ENCODE measurements around the gene SFMBT1.
A peak's percentile ranks its signal among the peaks of the same experiment; 100 is the strongest.

SFMBT1 gene

DNA sequence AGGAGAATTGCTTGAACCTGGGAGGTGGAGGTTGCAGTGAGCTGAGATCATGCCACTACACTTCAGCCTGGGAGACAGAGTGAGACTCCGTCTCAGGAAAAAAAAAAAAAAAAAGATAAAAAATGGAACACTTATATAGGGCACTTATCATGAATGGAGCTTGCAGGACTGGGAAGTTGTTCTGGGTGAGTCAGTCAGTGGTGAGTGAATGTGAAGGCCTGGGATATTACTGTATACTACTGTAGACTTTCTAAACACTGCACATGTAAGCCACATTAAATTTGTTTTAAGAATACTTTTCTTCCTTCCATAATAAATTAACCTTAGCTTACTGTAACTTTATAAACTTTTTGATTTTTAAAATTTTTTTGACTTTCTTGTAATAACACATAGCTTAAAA, 59.8 kb downstream of the SFMBT1 start:
- no peaks in the 10 kb centered on the region for H3K4me1 ChIP-seq (ENCODE audit: control insufficient read depth, insufficient read depth, low read depth, low read length)

DNA sequence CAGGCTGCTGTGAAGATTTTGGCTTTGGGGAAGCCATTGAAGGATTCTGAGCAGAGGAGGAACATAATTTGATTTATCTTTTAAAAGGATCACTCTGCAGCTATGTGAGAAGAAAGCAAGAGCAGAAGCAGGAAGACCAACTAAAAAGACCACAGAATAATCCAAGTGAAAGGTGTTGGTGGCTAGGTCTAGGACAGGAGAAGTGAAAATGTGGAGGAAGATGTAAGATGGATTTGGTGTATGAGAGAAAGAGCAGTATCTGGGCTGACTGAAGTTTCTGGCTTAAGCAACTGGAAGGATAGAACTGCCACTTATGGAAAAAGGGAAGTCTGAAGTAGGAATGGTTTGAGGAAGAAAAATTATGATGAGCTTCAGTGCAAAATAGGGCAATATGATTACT, 62.0 kb downstream of the SFMBT1 start:
- no peak overlapping the region for H2BK15ac ChIP-seq (ENCODE audit: low read depth, poor library complexity, severe bottlenecking)
- no peak overlapping the region for H4K91ac ChIP-seq (ENCODE audit: low read length)
- H2BK120ac ChIP-seq (ENCODE audit: low read depth, low read length): no peak overlapping the region
- H2AFZ ChIP-seq (ENCODE audit: low read depth, low read length): no peak overlapping the region
- no peak overlapping the region for H2BK5ac ChIP-seq (ENCODE audit: low read depth, low read length, poor library complexity, severe bottlenecking)
- DNase-seq: no peak
- H3K4me2 ChIP-seq (ENCODE audit: low read length, poor library complexity, severe bottlenecking): no peak overlapping the region
- H3K9me3 ChIP-seq (ENCODE audit: control insufficient read depth, low read length): no peaks in the 10 kb centered on the region
- no peak overlapping the region for H3K27ac ChIP-seq (ENCODE audit: low read length, poor library complexity, severe bottlenecking)
- no peak overlapping the region for H3K4ac ChIP-seq (ENCODE audit: low read depth in 1 of 2, low read length in 2 of 2)
- H3K14ac ChIP-seq (ENCODE audit: low read length in 2 of 2): no peak overlapping the region
- H2AK5ac ChIP-seq (ENCODE audit: low read length, severe bottlenecking): no peak overlapping the region
- no peaks in the 10 kb centered on the region for H3K27me3 ChIP-seq (ENCODE audit: control insufficient read depth in 1 of 2, insufficient read depth in 1 of 2, low read length in 2 of 2)
- no peak overlapping the region for H3K9ac ChIP-seq (ENCODE audit: low read length)
- H3K4me1 ChIP-seq (ENCODE audit: control insufficient read depth, insufficient read depth, low read depth, low read length): no peaks in the 10 kb centered on the region
- no peak overlapping the region for H3K4me3 ChIP-seq (ENCODE audit: insufficient read depth in 1 of 2, low read depth in 1 of 2, low read length in 2 of 2)
- H3K23ac ChIP-seq (ENCODE audit: low read length in 2 of 2): no peak overlapping the region
- no peak overlapping the region for H4K8ac ChIP-seq (ENCODE audit: low read length)
- no peaks in the 10 kb centered on the region for H3K79me1 ChIP-seq (replicated peaks; ENCODE audit: low read length, poor library complexity, severe bottlenecking)
- H3K18ac ChIP-seq (ENCODE audit: low read depth in 1 of 2, low read length in 2 of 2): no peak overlapping the region
- H2BK12ac ChIP-seq (ENCODE audit: low read length in 2 of 2): no peak overlapping the region
- no peaks in the 10 kb centered on the region for H3K36me3 ChIP-seq (ENCODE audit: control insufficient read depth in 1 of 2, insufficient read depth in 2 of 2, low read depth in 1 of 2, low read length in 2 of 2)

More for the DNA sequence above, 59.8 kb downstream of the SFMBT1 start:
- Histone ChIP-seq H2AK5ac (ENCODE audit: low read length, severe bottlenecking) (no peak overlapping the region), H3K4me3 (ENCODE audit: insufficient read depth in 1 of 2, low read depth in 1 of 2, low read length in 2 of 2) (no peak overlapping the region), H3K14ac (ENCODE audit: low read length in 2 of 2) (no peak overlapping the region), H3K4ac (ENCODE audit: low read depth in 1 of 2, low read length in 2 of 2) (no peak overlapping the region), H4K91ac (ENCODE audit: low read length) (no peak overlapping the region), H3K18ac (ENCODE audit: low read depth in 1 of 2, low read length in 2 of 2) (no peak overlapping the region), H2BK120ac (ENCODE audit: low read depth, low read length) (no peak overlapping the region), H3K4me2 (ENCODE audit: low read length, poor library complexity, severe bottlenecking) (no peak overlapping the region), H2AFZ (ENCODE audit: low read depth, low read length) (no peak overlapping the region), H2BK15ac (ENCODE audit: low read depth, poor library complexity, severe bottlenecking) (no peak overlapping the region), H3K23ac (ENCODE audit: low read length in 2 of 2) (no peak overlapping the region), H2BK12ac (ENCODE audit: low read length in 2 of 2) (no peak overlapping the region), H2BK5ac (ENCODE audit: low read depth, low read length, poor library complexity, severe bottlenecking) (no peak overlapping the region), H4K8ac (ENCODE audit: low read length) (no peak overlapping the region), H3K9ac (ENCODE audit: low read length) (no peak overlapping the region), H3K27ac (ENCODE audit: low read length, poor library complexity, severe bottlenecking) (no peak overlapping the region), H3K9me3 (ENCODE audit: control insufficient read depth, low read length) (no peaks in the 10 kb centered on the region), H3K27me3 (ENCODE audit: control insufficient read depth in 1 of 2, insufficient read depth in 1 of 2, low read length in 2 of 2) (no peaks in the 10 kb centered on the region), H3K79me1 (replicated peaks; ENCODE audit: low read length, poor library complexity, severe bottlenecking) (no peaks in the 10 kb centered on the region), H3K36me3 (ENCODE audit: control insufficient read depth in 1 of 2, insufficient read depth in 2 of 2, low read depth in 1 of 2, low read length in 2 of 2) (no peaks in the 10 kb centered on the region)
- 92% methylated on average over 1 of the region's 1 CpG for WGBS
- peak; percentile 12 for DNase-seq

DNA sequence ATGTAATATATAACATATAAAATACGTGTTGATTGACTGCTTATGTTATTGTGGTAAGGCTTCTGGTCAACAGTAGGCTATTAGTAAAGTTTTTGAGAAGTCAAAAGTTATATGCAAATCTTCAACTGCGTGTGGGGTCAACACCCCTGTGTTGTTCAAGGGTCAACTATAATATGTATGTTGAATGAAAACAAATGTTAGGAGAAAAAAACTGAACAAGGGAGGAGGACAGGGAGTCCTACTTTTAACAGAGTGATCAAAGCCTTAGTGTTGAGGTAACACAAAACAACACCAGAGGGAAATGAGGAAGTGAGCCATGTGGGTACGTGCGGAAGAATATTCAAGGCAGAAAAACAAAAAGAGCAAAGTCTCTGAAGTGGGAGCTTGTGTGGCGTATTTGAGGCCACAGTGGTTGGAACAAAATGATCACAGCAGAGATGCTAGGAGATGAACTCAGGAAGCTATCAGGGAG, 62.5 kb downstream of the SFMBT1 start:
- no peaks in the 10 kb centered on the region for H3K36me3 ChIP-seq (ENCODE audit: control insufficient read depth in 1 of 2, insufficient read depth in 2 of 2, low read depth in 1 of 2, low read length in 2 of 2)
- no peak overlapping the region for H2BK5ac ChIP-seq (ENCODE audit: low read depth, low read length, poor library complexity, severe bottlenecking)
- H3K79me1 ChIP-seq (replicated peaks; ENCODE audit: low read length, poor library complexity, severe bottlenecking): no peaks in the 10 kb centered on the region
- no peak overlapping the region for H2AK5ac ChIP-seq (ENCODE audit: low read length, severe bottlenecking)
- no peak overlapping the region for H3K9ac ChIP-seq (ENCODE audit: low read length)
- no peak overlapping the region for H3K4me2 ChIP-seq (ENCODE audit: low read length, poor library complexity, severe bottlenecking)
- H3K9me3 ChIP-seq (ENCODE audit: control insufficient read depth, low read length): no peaks in the 10 kb centered on the region
- H2BK15ac ChIP-seq (ENCODE audit: low read depth, poor library complexity, severe bottlenecking): no peak overlapping the region
- H3K4me1 ChIP-seq (ENCODE audit: control insufficient read depth, insufficient read depth, low read depth, low read length): no peaks in the 10 kb centered on the region
- no peak overlapping the region for H2AFZ ChIP-seq (ENCODE audit: low read depth, low read length)
- H3K23ac ChIP-seq (ENCODE audit: low read length in 2 of 2): no peak overlapping the region
- no peak overlapping the region for H3K4me3 ChIP-seq (ENCODE audit: insufficient read depth in 1 of 2, low read depth in 1 of 2, low read length in 2 of 2)
- no peak for DNase-seq
- no peak overlapping the region for H3K4ac ChIP-seq (ENCODE audit: low read depth in 1 of 2, low read length in 2 of 2)
- no peak overlapping the region for H4K8ac ChIP-seq (ENCODE audit: low read length)
- H3K18ac ChIP-seq (ENCODE audit: low read depth in 1 of 2, low read length in 2 of 2): no peak overlapping the region
- no peak overlapping the region for H4K91ac ChIP-seq (ENCODE audit: low read length)
- H2BK12ac ChIP-seq (ENCODE audit: low read length in 2 of 2): no peak overlapping the region
- WGBS: 91% methylated on average over 5 of the region's 5 CpGs
- no peak overlapping the region for H3K27ac ChIP-seq (ENCODE audit: low read length, poor library complexity, severe bottlenecking)
- no peaks in the 10 kb centered on the region for H3K27me3 ChIP-seq (ENCODE audit: control insufficient read depth in 1 of 2, insufficient read depth in 1 of 2, low read length in 2 of 2)
- no peak overlapping the region for H3K14ac ChIP-seq (ENCODE audit: low read length in 2 of 2)
- no peak overlapping the region for H2BK120ac ChIP-seq (ENCODE audit: low read depth, low read length)

DNA sequence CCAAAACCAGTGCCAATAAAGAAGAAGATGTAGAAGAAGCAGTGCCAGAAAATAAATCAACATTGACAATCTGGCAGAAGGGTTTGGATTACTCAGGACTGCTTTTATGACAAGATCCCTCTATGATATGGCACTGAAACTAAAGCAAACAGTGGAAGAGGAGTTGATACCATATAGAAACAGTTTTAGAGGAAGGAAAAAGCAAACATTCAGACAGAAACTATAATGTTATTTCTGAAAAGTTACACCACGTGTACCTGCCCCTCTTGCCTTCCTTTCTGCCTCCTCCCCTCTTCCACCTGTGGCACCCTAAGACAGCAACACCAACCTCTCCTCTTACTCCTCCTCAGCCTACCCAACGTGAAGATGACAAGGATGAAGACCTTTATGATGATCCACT, 63.0 kb downstream of the SFMBT1 start:
- no peak overlapping the region for H2AK5ac ChIP-seq (ENCODE audit: low read length, severe bottlenecking)
- H3K36me3 ChIP-seq (ENCODE audit: control insufficient read depth in 1 of 2, insufficient read depth in 2 of 2, low read depth in 1 of 2, low read length in 2 of 2): no peaks in the 10 kb centered on the region
- H2AFZ ChIP-seq (ENCODE audit: low read depth, low read length): no peak overlapping the region
- no peak overlapping the region for H4K8ac ChIP-seq (ENCODE audit: low read length)
- no peak overlapping the region for H2BK5ac ChIP-seq (ENCODE audit: low read depth, low read length, poor library complexity, severe bottlenecking)
- no peaks in the 10 kb centered on the region for H3K4me1 ChIP-seq (ENCODE audit: control insufficient read depth, insufficient read depth, low read depth, low read length)
- no peak overlapping the region for H3K18ac ChIP-seq (ENCODE audit: low read depth in 1 of 2, low read length in 2 of 2)
- H2BK120ac ChIP-seq (ENCODE audit: low read depth, low read length): no peak overlapping the region
- H3K23ac ChIP-seq (ENCODE audit: low read length in 2 of 2): no peak overlapping the region
- H3K27ac ChIP-seq (ENCODE audit: low read length, poor library complexity, severe bottlenecking): no peak overlapping the region
- no peak for DNase-seq
- H3K14ac ChIP-seq (ENCODE audit: low read length in 2 of 2): no peak overlapping the region
- no peak overlapping the region for H2BK15ac ChIP-seq (ENCODE audit: low read depth, poor library complexity, severe bottlenecking)
- H3K27me3 ChIP-seq (ENCODE audit: control insufficient read depth in 1 of 2, insufficient read depth in 1 of 2, low read length in 2 of 2): no peaks in the 10 kb centered on the region
- no peak overlapping the region for H3K4me2 ChIP-seq (ENCODE audit: low read length, poor library complexity, severe bottlenecking)
- no peak overlapping the region for H3K4me3 ChIP-seq (ENCODE audit: insufficient read depth in 1 of 2, low read depth in 1 of 2, low read length in 2 of 2)
- H3K9me3 ChIP-seq (ENCODE audit: control insufficient read depth, low read length): no peaks in the 10 kb centered on the region
- H3K79me1 ChIP-seq (replicated peaks; ENCODE audit: low read length, poor library complexity, severe bottlenecking): no peaks in the 10 kb centered on the region
- H4K91ac ChIP-seq (ENCODE audit: low read length): no peak overlapping the region
- no peak overlapping the region for H3K4ac ChIP-seq (ENCODE audit: low read depth in 1 of 2, low read length in 2 of 2)
- WGBS: 87% methylated on average over 1 of the region's 2 CpGs
- H2BK12ac ChIP-seq (ENCODE audit: low read length in 2 of 2): no peak overlapping the region
- H3K9ac ChIP-seq (ENCODE audit: low read length): no peak overlapping the region

Data from mesenchymal stem cell (in vitro differentiated cells and primary cell).